ENCODE measurements around the gene GK. TPM values are rescaled to one million over a fixed set of nuclear protein-coding genes. Genes with fewer than 3 reads are reported as not detected.

The GK gene
- total RNA-seq, 1 donor from 2014 or later, result 103 TPM

DNA sequence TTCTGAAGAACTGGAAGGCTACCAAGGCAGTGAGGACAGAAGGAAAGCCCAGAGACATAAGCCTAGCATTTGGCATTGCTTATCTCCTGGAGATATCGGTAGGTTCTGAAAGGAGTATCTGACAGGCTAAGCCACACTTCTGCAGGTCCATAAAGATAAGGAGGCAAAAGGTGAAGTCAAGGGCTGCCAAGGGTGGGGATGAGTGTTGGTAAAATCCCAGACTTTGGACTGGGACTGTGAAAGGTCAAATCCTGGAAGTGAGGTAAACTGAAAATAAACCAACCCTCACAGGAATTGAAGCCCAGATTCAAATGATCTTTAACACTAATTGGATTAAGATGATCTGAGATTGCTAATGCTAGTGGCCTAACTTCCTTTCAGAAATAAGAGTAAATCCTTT, 27.4 kb downstream of the GK start:
- Mint-ChIP-seq H3K36me3 (ENCODE audit: low read depth) (peaks cover 63% of the 10 kb centered on the region), H3K27ac (no peak overlapping the region), H3K4me1 (ENCODE audit: low read depth) (peaks cover 13% of the 10 kb centered on the region), H3K27me3 (ENCODE audit: low read depth) (no peaks in the 10 kb centered on the region), H3K4me3 (ENCODE audit: low read depth) (no peak overlapping the region), H3K9me3 (no peaks in the 10 kb centered on the region)
- DNase-seq (ENCODE audit: low spot score), result no peak
- intact Hi-C loops (cut with micrococcal nuclease), result no loop called here

DNA sequence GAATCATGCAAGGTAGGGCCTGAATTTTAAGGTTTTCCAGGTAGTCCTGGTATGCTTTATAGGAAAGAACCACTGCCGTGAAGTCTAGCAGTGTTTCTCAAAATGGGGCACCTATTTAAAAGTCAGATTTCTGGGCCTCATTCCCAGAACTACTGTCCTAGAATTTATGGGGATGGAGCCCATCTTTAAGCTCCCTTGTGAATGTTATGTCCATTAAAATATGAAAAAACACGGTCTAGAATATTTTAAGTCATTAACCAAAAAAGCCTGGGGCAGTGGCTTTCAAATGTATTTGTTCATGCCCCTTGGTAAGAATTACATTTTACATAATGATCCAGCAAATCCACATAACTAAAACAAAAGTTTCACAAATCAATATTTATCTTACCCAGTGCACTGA, 35.4 kb downstream of the GK start:
- H3K4me1 Mint-ChIP-seq (ENCODE audit: low read depth), result no peaks in the 10 kb centered on the region
- intact Hi-C loops (cut with micrococcal nuclease), result no loop called here

DNA sequence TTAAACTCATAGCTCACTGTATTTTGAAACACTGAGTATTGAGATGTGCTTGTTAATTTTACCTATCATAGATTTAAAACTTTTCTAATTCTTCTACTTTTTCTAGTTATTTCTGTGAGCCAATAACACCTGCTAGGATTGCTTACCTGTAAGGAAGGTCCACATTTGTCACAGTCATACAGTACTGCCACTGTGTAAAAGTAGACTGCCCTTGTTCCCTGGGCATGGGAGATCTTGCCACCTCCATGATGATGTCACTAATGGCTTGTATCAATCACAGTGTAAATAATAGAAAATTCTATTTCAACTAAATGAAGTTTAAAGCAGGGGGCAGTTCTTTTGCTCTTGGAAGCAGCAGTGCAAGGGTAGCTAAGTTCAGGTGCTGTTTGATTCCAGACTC, 35.9 kb downstream of the GK start:
- Mint-ChIP-seq H3K9me3 (no peaks in the 10 kb centered on the region), H3K27me3 (ENCODE audit: low read depth) (no peaks in the 10 kb centered on the region), H3K4me1 (ENCODE audit: low read depth) (no peaks in the 10 kb centered on the region), H3K36me3 (ENCODE audit: low read depth) (peaks cover 42% of the 10 kb centered on the region), H3K27ac (no peak overlapping the region), H3K4me3 (ENCODE audit: low read depth) (no peak overlapping the region)
- no peak for DNase-seq (ENCODE audit: low spot score)
- intact Hi-C loops (cut with micrococcal nuclease), result no loop called here

More for the DNA sequence above, 35.4 kb downstream of the GK start:
- no peak for DNase-seq (ENCODE audit: low spot score)
- no peaks in the 10 kb centered on the region for H3K27me3 Mint-ChIP-seq (ENCODE audit: low read depth)
- H3K27ac Mint-ChIP-seq, result no peak overlapping the region
- H3K9me3 Mint-ChIP-seq, result no peaks in the 10 kb centered on the region
- no peak overlapping the region for H3K4me3 Mint-ChIP-seq (ENCODE audit: low read depth)
- peaks cover 42% of the 10 kb centered on the region for H3K36me3 Mint-ChIP-seq (ENCODE audit: low read depth)

GRCh38 chrX:30690330-30690729, 37.1 kb downstream of the GK start:
- no peak overlapping the region for H3K27ac Mint-ChIP-seq
- intact Hi-C loops (cut with micrococcal nuclease), result no loop called here
- peaks cover 50% of the 10 kb centered on the region for H3K36me3 Mint-ChIP-seq (ENCODE audit: low read depth)
- H3K4me1 Mint-ChIP-seq (ENCODE audit: low read depth), result no peaks in the 10 kb centered on the region
- no peaks in the 10 kb centered on the region for H3K9me3 Mint-ChIP-seq
- no peaks in the 10 kb centered on the region for H3K27me3 Mint-ChIP-seq (ENCODE audit: low read depth)
- H3K4me3 Mint-ChIP-seq (ENCODE audit: low read depth), result no peak overlapping the region
- no peak for DNase-seq (ENCODE audit: low spot score)

DNA sequence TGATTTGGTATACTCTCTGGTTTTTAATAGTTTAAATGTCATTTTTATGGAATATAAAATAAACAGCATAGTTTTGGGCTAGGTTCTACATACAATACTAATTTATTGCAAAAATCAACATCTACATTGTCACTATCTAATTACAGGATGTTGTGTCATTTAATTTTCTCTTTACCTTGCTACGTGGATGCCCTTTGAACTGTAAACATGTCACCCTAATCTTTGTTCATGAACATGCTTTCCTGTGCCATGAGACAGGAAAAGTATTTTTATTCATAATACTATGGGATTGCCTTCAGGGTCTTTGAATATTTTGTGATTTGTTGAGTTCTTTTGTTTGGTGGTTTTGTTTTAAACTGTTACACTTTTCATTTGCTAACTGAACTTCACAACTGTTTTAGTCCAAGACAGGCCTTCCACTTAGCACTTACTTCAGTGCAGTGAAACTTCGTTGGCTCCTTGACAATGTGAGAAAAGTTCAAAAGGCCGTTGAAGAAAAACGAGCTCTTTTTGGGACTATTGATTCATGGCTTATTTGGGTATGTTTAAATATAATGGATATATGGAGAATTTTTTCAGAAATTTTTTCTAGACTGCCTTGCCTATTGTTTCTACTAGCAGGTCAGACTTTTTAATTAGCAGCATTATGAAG, 40.9 kb downstream of the GK start:
- Mint-ChIP-seq H3K36me3 (ENCODE audit: low read depth) (peaks cover 50% of the 10 kb centered on the region), H3K27me3 (ENCODE audit: low read depth) (no peaks in the 10 kb centered on the region), H3K4me1 (ENCODE audit: low read depth) (peaks cover 5% of the 10 kb centered on the region), H3K27ac (no peak overlapping the region), H3K4me3 (ENCODE audit: low read depth) (no peak overlapping the region), H3K9me3 (no peaks in the 10 kb centered on the region)
- intact Hi-C loops (cut with micrococcal nuclease), result no loop called here
- DNase-seq (ENCODE audit: low spot score), result no peak

DNA sequence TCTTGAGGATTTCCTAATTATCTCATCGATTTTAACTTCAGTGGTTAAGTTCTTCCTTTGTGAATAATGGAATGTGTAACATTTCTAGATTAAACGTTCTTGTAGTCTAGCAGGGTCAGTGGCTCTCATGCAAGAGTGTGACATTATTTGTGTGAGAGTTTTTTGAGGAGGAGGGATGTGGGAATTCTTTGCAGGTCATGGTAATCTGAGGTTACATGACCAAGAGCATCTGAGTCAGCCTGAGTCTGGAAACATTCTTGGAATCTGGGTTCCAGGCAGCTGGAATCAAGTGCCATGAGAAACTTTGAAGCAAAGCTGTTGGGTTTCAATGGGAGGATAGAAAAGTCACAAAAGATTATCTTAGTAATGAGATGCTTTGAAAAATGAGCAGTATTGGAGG, 49.5 kb downstream of the GK start:
- Mint-ChIP-seq H3K27ac (peak overlapping the region; percentile 1), H3K9me3 (no peaks in the 10 kb centered on the region), H3K36me3 (ENCODE audit: low read depth) (peaks cover 51% of the 10 kb centered on the region), H3K27me3 (ENCODE audit: low read depth) (no peaks in the 10 kb centered on the region), H3K4me3 (ENCODE audit: low read depth) (no peak overlapping the region), H3K4me1 (ENCODE audit: low read depth) (peaks cover 14% of the 10 kb centered on the region)
- intact Hi-C loops (cut with micrococcal nuclease), result no loop called here
- no peak for DNase-seq (ENCODE audit: low spot score)

GRCh38 chrX:30706216-30706775, 53.1 kb downstream of the GK start:
- H3K9me3 Mint-ChIP-seq, result no peaks in the 10 kb centered on the region
- intact Hi-C loops (cut with micrococcal nuclease), result loop anchor here (2.0 kb wide), 1 partner anchor 21 kb away; no protein-coding TSS in a partner anchor
- H3K4me1 Mint-ChIP-seq (ENCODE audit: low read depth), result peaks cover 20% of the 10 kb centered on the region
- H3K4me3 Mint-ChIP-seq (ENCODE audit: low read depth), result no peak overlapping the region
- H3K27me3 Mint-ChIP-seq (ENCODE audit: low read depth), result no peaks in the 10 kb centered on the region
- no peak for DNase-seq (ENCODE audit: low spot score)
- H3K36me3 Mint-ChIP-seq (ENCODE audit: low read depth), result peaks cover 58% of the 10 kb centered on the region
- H3K27ac Mint-ChIP-seq, result no peak overlapping the region

DNA sequence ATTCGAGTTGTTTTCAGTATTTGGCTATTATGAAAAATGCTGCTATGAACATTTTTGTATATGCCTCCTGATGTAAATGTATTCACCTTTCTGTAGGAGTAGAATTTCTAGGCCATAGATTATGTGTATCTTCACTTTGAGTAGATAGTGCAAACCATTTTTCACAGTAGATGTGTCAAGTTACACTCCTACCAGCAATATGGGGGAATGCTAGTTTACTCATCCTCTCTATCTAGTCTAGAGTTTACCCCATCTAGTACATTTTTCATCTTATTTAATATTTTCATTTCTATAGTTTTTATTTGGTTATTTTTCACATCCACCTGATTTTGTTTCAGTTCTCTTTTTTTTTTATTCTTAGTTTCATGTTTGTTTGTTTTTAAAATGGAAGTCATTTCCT, 59.0 kb downstream of the GK start:
- H3K36me3 Mint-ChIP-seq (ENCODE audit: low read depth), result peaks cover 63% of the 10 kb centered on the region
- peaks cover 47% of the 10 kb centered on the region for H3K4me1 Mint-ChIP-seq (ENCODE audit: low read depth)
- H3K27ac Mint-ChIP-seq, result peak overlapping the region; percentile 22
- H3K27me3 Mint-ChIP-seq (ENCODE audit: low read depth), result no peaks in the 10 kb centered on the region
- no peak for DNase-seq (ENCODE audit: low spot score)
- no peak overlapping the region for H3K4me3 Mint-ChIP-seq (ENCODE audit: low read depth)
- no peaks in the 10 kb centered on the region for H3K9me3 Mint-ChIP-seq
- intact Hi-C loops (cut with micrococcal nuclease), result loop anchor here (2.0 kb wide), 2 partner anchors 69 to 135 kb away; partner anchors contain the start of gene TASL

DNA sequence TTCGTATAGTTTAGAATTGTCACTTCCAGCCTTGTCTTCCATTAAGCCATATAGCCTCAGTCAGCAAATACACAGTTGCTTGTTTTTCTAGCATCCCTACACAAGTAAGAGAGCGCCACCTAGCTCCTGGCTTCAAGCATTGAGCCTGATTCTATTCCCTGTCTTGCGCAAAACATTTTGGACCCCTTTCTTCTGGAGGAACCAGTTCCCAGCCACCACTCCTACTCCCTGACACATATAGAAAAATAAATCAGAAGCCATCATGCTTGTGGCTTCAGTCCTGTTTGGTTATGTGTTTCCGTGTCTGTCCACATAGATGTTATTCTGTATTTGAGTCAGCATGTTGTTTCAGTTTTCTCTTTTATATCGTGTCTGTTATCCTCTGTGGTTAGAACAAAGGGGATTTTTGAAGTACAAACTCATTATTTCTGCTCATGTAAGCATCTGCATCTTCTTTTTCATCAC, 59.9 kb downstream of the GK start:
- DNase-seq (ENCODE audit: low spot score), result peak; percentile 31
- Mint-ChIP-seq H3K4me3 (ENCODE audit: low read depth) (peak overlapping the region; percentile 20), H3K9me3 (no peaks in the 10 kb centered on the region), H3K27ac (peak overlapping the region; percentile 86), H3K36me3 (ENCODE audit: low read depth) (peaks cover 68% of the 10 kb centered on the region), H3K4me1 (ENCODE audit: low read depth) (peaks cover 47% of the 10 kb centered on the region), H3K27me3 (ENCODE audit: low read depth) (no peaks in the 10 kb centered on the region)
- intact Hi-C loops (cut with micrococcal nuclease), result loop anchor here (1.0 to 2.0 kb wide), 7 partner anchors 54 to 386 kb away; partner anchors contain the start of genes TAB3 and TASL

DNA sequence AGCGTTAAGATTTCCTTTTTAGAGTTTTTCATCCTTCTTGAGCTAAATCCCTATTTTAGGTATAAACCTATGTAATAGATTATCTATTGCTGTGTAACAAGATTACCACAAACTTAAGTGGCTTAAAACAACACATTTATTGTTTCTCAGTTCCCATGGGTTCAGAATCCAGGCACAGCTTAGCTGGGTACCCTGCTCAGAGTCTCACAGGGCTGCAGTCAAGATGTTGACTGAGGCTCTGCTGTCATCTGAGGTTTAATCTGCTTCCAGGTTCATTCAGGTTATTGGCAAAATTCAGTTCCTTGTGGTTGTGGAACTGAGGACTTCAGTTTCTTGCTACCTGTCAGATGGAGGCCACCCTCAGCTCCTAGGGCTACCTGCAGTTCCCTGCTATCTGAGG, 60.9 kb downstream of the GK start:
- Mint-ChIP-seq H3K9me3 (no peaks in the 10 kb centered on the region), H3K27me3 (ENCODE audit: low read depth) (no peaks in the 10 kb centered on the region), H3K27ac (peak overlapping the region; percentile 86), H3K4me3 (ENCODE audit: low read depth) (peak overlapping the region; percentile 33), H3K4me1 (ENCODE audit: low read depth) (peaks cover 47% of the 10 kb centered on the region), H3K36me3 (ENCODE audit: low read depth) (peaks cover 69% of the 10 kb centered on the region)
- intact Hi-C loops (cut with micrococcal nuclease), result no loop called here
- no peak for DNase-seq (ENCODE audit: low spot score)

GRCh38 chrX:30715976-30716375, 62.8 kb downstream of the GK start:
- H3K27ac Mint-ChIP-seq, result no peak overlapping the region
- no peak for DNase-seq (ENCODE audit: low spot score)
- intact Hi-C loops (cut with micrococcal nuclease), result no loop called here
- no peaks in the 10 kb centered on the region for H3K27me3 Mint-ChIP-seq (ENCODE audit: low read depth)
- H3K36me3 Mint-ChIP-seq (ENCODE audit: low read depth), result peaks cover 66% of the 10 kb centered on the region
- H3K9me3 Mint-ChIP-seq, result no peaks in the 10 kb centered on the region
- H3K4me1 Mint-ChIP-seq (ENCODE audit: low read depth), result peaks cover 39% of the 10 kb centered on the region
- no peak overlapping the region for H3K4me3 Mint-ChIP-seq (ENCODE audit: low read depth)

GRCh38 chrX:30733852-30734660, 80.8 kb downstream of the GK start:
- no peak overlapping the region for H3K4me3 Mint-ChIP-seq (ENCODE audit: low read depth)
- H3K36me3 Mint-ChIP-seq (ENCODE audit: low read depth), result peaks cover 8% of the 10 kb centered on the region
- H3K4me1 Mint-ChIP-seq (ENCODE audit: low read depth), result peaks cover 9% of the 10 kb centered on the region
- H3K9me3 Mint-ChIP-seq, result no peaks in the 10 kb centered on the region
- no peak for DNase-seq (ENCODE audit: low spot score)
- H3K27me3 Mint-ChIP-seq (ENCODE audit: low read depth), result no peaks in the 10 kb centered on the region
- intact Hi-C loops (cut with micrococcal nuclease), result loop anchor here (10.0 kb wide), 1 partner anchor 51 kb away; no protein-coding TSS in a partner anchor
- no peak overlapping the region for H3K27ac Mint-ChIP-seq

DNA sequence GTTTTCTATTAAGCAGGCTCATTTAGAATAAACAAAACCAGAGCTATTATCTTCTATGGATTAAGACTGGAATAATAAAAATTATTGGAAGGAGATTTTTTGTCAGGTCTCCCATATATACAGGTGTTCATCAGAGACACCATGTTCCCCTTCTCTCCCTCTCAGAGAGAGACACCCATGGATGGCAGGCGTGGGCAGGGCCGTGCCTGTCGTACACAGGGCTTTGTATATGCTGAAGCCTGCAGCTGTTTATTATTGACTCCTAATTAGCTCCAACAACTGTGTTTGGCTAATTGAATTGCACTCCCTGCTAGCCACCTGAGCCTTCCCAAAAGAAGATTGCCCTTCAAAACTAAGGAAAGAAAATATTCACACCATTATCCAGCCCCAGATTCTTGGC, 81.6 kb downstream of the GK start:
- H3K36me3 Mint-ChIP-seq (ENCODE audit: low read depth), result peaks cover 8% of the 10 kb centered on the region
- no peak overlapping the region for H3K27ac Mint-ChIP-seq
- peaks cover 9% of the 10 kb centered on the region for H3K4me1 Mint-ChIP-seq (ENCODE audit: low read depth)
- H3K9me3 Mint-ChIP-seq, result no peaks in the 10 kb centered on the region
- intact Hi-C loops (cut with micrococcal nuclease), result loop anchor here (5.0 to 10.0 kb wide), 5 partner anchors 50 to 923 kb away; partner anchors contain the start of gene TAB3
- no peak overlapping the region for H3K4me3 Mint-ChIP-seq (ENCODE audit: low read depth)
- H3K27me3 Mint-ChIP-seq (ENCODE audit: low read depth), result no peaks in the 10 kb centered on the region
- no peak for DNase-seq (ENCODE audit: low spot score)

Measured in activated T-helper 2 cell treated with anti-CD3 and anti-CD28 coated beads, Interferon-gamma antibody, Interleukin-2, Interleukin-4, amounts not matched to agents 10 μg/mL and 5 μg/mL and 100 μg/mL, durations not matched to agents 14 hours and 24 hours and 36 hours (primary cell).